NCI-H2196 treated with DMSO at 0.1 percent for 48 hours (cell line): Measurements from ENCODE around the gene CLEC1A.
"Not testable (repeated sequence)": the region's sequence is repeated elsewhere in the genome, so short reads cannot be mapped to it uniquely, and the experiment has no call there.

Experiments
- DNase-seq: peaks from one replicate; lab custom pipeline; 2025; ENCODE audit not compliant: unreplicated experiment; lab: John Stamatoyannopoulos, UW

Gene CLEC1A

GRCh38 chr12:10052193-10052913 lies 46.4 kb downstream of the CLEC1A start:
- DNase-seq: no peak

GRCh38 chr12:10048526-10048925 lies 50.3 kb downstream of the CLEC1A start:
- DNase-seq: no peak

GRCh38 chr12:10042167-10042566 lies 56.6 kb downstream of the CLEC1A start:
- DNase-seq: no peak

- DNase-seq: no peak
These were observed 64.8 kb downstream of the CLEC1A start for GRCh38 chr12:10033783-10034545.

GRCh38 chr12:10031771-10032175 lies 67.0 kb downstream of the CLEC1A start:
- DNase-seq: no peak

GRCh38 chr12:10031321-10031720 lies 67.5 kb downstream of the CLEC1A start:
- no peak for DNase-seq

- DNase-seq: no peak
These were observed 68.3 kb downstream of the CLEC1A start, which contains the start of gene CLEC9A for GRCh38 chr12:10030446-10030845. Gene CLEC9A, plus strand, starts transcription at chr12:10030682. Its CDS starts 22,006 bp downstream, at chr12:10052688.

- DNase-seq: no peak
These were observed 71.1 kb downstream of the CLEC1A start for GRCh38 chr12:10027721-10028120.

GRCh38 chr12:10027311-10027710 lies 71.5 kb downstream of the CLEC1A start:
- no peak for DNase-seq

- not testable (repeated sequence) for DNase-seq
These were observed 72.1 kb downstream of the CLEC1A start for GRCh38 chr12:10026666-10027065.

- no peak for DNase-seq
These were observed 73.5 kb downstream of the CLEC1A start for GRCh38 chr12:10025236-10025635.

- DNase-seq: no peak
These were observed 77.4 kb downstream of the CLEC1A start for GRCh38 chr12:10021342-10021741.
